Fibroblast of skin of scalp (primary cell): ENCODE data around the gene FCMR.

Experiments
- DNase-seq: peaks from one replicate; pipeline ENCODE4 v3.0.0-alpha.2; 2013

Gene FCMR

DNA sequence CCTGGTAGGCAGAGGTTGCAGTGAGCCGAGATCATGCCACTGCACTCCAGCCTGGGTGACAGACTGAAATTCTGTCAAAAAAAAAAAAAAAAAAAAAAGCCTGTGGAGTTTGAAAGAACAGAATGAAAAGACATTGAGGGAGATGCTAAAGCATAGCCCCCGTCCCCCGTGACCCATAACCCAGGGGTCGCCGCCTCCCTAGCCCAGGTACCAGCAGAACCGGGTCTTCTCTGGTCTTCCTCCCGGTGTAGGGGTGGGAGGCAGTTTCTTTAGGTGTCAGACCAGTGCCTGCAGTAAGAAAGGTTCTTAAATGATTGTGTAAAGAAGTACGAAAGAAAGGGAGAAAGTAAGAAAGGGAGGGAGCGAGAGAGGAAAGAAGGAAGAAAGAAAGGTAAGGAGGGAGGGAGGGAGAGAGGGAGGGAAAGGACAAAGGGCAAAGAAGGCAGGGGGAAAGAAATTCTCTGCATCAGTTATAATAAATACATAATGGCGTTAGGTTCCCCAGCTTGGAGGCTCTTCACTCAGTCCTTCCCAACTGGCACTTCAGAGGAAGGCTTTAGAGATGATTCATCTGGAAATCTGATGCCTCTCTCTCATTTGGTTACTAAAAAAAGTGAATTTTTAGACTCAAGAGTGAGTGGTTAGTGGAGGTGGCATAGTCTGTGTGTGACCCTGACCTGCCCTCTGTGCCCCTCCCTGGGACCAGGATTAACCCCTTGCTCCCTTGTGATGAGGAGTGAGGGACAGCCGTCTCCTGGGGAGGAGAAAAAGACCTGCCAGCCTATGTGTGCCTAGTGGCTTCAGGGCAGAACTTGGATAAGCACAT, 23.4 kb downstream of the FCMR start:
- DNase-seq, result peak; percentile 67

DNA sequence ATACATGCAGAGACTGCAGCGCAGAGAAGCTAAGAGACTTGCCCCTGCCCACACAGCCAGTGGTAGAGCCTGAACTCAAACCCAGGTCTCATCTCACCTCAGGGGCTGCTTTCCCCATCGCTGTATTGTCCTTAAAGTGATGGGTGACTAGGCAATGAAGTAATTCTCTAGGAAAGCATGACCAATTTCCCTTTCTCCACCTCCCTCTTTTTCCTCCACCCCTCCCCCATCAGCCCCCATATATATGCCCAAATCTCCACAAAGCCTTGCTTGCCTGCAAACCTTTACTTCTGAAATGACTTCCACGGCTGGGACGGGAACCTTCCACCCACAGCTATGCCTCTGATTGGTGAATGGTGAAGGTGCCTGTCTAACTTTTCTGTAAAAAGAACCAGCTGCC, 24.6 kb downstream of the FCMR start, which contains the start of gene IL24:
IL24 (plus strand) TSS at position 269 of the 400 bp plus-strand sequence. CDS start 390 bp downstream, outside the sequence.
- no peak for DNase-seq

DNA sequence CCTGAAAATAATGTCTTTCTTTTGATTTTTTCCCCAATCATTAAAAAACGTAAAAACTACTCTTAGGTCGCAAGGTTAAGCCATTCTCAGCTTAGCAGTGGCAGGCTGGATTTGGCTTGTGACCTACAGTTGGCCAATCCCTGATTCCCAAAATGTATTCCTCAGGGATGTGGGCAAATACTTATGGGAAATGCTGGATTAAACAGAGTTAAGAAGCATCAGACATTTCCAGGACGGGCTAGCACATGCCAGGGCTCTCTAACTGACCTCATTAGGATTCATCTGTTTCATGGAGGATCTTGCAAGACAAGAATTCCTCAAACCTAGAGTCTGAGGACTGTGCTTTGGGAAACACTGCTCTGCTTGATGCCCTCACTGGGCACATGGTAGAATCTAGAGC, 25.5 kb downstream of the FCMR start:
- DNase-seq, result peak; percentile 22

DNA sequence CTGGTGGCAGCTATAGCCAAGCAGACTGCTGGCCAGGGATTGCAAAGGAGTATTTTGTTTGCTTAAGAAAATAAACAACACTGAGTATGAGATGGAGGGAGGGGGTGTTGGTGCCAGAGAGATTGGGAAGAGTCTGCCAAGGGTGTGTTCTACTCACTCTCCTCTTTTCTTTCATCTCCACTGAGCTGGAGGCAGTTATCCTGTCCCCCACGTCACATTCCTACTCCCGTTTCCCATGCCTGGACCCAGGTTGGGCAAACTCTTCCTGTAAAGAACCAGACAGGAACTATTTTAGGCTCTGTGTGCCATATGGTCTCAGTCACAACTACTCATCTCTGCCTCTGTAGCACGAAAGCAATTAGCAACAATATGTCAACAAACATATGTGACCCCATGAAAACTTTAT, 25.9 kb downstream of the FCMR start:
- DNase-seq, result peak; percentile 29

DNA sequence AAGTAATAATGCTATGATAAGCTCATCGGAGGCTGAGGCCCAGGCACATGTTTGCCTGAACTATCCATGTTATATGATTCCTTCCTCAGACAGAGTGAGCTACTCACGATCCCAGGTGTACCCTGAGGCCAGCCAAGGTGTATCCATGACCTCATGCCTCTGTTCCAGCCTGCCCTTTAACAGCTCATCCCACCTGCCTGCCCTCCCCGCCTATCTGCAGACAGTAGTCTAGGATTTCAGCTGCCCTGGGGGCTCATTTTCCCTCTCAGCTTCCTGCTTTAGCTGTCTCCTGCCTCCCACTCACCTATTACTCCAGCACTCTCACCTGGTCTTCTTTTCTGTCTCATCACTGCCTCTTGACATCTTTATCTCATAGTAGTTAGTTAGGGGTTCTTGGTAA, 26.4 kb downstream of the FCMR start:
- no peak for DNase-seq

DNA sequence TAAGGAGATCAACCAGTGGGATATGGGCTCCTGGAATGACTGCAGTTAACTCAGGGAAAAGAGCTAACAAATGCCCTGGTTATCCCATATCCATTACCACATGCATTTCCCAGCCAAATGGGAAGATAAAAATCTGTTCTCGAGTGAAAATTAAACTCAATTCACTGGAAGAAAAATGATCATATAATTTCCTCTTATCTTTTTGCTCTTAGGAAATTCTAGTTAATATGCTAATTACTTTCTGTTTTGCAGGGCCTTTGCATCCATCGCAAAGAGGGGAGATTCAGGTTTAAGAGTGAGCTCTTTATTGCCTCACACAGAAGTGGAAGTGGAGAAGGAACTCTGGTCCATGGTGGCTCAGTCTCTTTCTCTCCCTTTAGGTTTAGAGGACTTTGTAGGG, 28.4 kb downstream of the FCMR start:
- DNase-seq, result no peak

DNA sequence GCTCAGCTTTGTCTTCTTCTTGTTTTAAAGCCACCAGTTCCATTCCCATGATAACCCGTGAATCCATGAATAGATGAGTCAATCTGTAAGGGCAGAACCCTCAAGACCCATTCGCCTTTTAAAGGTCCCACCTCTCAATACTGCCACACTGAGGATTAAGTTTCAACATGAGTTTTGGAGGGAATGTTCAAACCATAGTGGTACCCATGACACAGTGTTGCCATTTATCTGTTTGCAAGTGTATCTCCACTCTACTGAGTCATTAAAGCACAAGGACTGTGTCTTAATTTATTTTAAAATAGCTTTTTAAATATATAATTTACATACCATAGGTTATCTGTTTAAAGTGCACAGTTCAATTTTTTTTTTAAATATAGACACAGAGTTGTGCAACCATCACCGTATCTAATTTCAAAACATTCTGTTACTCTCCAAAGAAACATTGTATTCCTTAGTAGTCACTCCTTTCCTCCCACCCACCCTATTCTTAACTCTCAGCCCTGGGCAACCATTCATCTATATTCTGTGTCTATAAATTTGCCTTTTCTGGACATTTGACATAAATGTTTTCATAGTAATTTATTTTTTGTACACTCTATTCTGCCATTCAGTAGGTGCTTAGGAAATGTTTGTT, 29.3 kb downstream of the FCMR start:
- peak; percentile 24 for DNase-seq

DNA sequence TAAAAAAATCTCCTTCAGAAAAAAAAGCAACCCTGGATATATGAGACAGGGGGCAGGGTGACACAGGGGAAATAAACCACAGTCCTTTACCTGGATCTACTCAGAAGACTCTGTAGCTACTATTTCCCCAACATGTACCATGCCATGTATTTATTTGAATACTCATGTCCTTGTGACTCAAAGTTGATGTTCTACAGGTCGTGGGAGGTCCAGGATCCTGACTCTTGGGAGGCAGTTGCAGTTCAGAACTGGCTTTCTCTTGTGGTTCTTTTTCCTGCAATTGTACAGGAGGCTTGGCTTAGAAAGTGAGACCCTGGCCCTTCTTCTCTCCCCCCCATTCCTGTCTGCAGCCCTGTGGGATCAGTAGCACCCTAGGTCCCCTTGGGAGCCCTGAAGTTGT, 30.3 kb downstream of the FCMR start:
- no peak for DNase-seq

DNA sequence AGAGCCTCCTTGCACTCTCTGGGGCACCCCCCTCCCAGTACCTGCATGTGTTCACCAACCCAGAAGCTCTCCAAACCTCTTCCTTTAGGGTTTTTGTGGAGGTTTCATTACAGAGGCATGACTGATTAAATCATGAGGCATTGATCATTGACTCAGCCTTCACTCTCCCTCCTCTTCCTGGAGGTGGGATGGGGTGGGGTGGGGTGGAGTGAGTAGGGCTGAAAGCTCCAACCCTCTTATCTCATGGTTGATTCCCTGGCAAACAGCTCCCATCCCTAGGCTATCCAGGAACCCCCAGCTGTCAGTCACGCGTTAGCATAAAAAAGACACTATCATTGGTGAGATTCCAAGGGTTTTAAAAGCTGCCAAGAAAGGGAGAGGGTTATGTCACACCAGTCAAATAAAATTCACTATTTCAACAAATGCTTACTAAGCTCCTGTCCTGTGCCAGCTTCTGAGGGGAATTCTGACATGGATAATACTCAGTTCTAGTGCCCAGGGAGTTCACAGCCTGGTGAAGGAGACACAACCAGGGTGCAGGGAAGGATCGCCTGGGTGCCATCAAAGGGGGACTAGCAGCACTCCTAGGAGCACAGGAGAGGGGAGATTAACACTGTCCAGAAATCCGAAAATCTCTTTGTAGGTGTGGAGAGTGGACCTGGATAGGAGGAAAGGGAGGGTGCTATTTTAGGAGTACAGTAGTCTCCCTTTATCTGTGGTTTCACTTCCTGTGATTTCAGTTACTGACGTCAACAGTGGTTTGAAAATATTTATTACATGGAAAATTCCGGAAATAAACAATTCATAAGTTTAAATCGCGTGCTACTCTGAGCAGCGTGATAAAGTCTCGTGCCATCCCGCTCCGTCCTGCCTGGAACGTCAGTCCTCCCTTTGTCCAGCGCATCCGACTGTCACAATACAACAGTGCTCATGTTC, 31.3 kb downstream of the FCMR start:
- DNase-seq, result peak; percentile 26

DNA sequence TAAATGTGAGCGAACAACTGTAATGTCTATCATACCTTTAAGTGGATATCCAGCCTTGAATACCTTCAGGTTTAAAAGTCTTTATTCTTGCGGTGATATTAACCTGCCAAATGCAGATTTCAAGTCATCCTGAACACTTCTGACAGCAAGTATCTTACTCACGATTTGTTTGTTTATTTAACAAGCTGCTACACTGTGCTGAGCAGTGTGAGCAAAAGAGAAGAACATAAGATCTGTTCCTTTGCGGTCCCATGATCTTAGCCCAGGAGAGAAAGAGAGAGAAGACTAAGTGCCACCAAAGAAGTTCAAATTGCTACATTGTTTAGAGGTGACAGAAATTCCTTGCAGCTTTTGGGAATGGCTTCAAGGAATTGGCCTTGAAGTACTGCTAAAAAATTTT, 34.0 kb downstream of the FCMR start:
- no peak for DNase-seq

DNA sequence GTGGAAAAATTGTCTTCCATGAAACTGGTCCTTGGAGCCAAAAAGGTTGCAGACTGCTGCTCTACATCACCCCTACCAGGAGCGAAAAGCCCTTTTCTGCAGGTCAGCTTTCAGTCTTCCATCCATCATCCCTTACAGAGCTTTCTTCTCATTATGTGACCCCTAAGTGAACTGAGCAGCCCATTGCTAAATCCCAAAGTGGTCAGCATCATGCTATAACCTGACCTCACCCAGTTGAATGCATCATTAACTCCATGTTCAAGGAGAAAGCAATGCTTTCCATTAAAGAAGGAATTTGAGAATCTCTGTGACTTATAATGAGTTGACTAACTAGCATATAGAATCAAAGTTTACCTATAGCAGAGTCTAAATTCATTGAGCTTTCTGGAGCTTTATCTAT, 34.9 kb downstream of the FCMR start:
- no peak for DNase-seq

DNA sequence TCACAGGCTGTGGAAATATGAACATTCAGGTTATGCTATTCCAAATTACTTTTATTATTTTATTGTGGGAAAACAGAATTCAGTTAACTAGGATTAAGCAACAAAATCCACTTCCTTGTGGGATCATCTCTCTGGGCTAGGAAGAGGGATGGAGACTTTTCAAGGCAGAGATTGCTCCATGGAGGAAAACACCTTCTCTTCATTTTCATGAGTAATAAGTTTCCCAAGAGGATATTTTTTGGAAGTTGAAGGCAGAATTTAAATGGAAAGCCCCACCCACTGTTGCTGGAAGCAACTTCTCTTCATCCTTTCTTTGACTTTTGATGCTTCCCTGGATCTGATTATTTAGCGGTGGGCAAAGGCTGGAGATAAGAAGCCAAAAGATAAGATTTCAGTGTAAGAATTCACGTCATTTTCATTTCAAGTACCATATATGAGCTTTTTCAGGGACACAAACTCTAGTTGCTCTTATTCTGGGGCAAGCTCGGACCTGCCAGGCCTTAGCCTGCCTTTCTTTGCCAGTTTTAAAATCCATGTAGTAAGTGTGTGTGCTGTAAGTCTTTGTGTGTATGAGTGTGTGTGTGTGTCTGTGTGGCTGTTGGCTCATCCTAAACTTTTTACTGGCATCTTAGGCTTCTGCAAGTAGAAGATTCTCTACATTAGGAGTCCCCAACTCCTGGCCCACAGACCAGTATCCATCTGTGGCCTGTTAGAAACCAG, 36.2 kb downstream of the FCMR start:
- DNase-seq, result no peak

DNA sequence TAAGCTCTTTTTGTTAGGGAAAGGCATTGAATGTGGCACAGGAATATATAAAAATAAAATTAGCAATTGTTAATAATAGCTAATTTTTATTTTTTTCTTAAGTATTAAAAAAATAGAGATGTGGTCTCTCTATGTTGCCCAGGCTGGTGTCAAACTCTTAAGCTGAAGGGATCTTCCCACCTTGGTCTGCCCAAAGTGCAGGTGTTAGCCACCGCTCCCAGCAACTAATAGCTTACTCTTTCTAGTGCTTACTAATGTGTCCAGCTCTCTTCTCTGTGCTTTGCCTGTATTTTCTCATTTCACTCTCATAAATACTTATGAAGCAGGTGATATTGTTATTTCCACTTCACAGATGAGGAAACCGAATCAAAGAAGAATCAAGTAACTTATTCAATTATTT, 37.9 kb downstream of the FCMR start:
- DNase-seq, result no peak

DNA sequence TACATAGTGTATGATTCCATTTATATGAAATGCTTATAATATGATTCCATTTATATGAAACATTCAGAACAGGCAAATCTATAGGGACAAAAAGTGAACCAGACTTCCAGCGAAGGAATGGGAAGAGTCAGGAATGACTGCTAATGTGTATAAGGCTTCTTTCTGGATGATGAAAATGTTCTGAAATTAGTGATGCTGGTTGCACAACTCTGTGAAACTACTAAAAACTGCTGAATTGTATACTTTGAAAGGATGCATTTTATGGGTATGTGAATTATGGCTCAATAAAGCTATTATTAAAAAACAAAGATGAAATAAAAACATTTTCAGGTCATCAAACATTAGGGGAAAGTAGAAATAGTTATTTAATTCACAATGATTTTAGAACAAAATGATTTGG, 38.6 kb downstream of the FCMR start:
- DNase-seq, result no peak

DNA sequence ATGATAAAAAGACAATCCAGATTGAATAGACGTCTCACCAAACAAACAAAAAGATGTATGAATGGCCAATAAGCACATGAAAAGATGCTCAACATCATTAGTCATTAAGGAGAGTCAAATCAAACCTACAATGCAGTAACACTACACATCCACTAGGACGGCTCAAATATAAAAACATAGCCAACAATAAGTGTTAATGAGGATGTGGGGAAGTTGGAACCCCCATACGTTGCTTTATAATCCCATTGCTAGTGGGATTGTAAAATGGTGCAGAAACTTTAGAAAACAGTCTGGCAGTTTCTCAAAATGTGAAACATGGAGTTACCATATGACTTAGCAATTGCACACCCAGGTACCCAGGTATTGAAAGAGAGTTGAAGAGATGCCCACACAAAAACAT, 39.2 kb downstream of the FCMR start:
- no peak for DNase-seq

DNA sequence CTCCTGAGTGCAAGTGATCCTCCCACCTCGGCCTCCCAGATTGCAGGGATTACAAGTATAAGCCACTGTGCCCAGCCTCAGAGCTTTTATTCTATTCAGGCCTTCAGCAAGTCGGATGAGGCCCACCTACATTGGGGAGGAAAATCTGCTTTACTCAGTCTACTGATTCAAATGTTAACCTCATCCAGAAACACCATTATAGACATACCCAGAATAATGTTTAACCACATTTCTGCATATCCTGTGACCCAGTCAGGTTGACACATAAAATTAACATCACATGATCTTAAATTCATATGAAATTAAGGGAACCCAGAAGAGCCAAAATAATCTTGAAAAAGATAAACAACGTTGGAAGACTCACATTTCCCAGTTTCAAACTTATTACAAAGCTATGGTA, 41.4 kb downstream of the FCMR start:
- no peak for DNase-seq

DNA sequence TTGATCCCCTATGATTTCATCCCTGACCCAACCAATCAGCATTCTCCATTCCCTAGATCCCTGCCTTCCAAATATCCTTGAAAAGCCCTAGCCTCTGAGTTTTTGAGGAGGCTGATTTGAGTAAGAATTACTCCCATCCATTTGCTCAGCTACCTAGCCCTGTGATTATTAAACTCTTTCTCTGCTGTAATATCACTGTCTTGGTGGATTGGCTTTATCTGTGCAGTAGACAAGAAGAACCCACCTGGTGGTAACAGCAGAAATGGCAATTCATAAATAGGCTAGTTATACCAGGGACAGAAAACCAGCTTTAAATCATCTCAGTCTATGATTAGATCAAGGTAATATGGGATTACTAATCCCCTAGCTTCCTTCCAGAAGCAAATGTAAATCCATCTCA, 43.3 kb downstream of the FCMR start:
- no peak for DNase-seq

DNA sequence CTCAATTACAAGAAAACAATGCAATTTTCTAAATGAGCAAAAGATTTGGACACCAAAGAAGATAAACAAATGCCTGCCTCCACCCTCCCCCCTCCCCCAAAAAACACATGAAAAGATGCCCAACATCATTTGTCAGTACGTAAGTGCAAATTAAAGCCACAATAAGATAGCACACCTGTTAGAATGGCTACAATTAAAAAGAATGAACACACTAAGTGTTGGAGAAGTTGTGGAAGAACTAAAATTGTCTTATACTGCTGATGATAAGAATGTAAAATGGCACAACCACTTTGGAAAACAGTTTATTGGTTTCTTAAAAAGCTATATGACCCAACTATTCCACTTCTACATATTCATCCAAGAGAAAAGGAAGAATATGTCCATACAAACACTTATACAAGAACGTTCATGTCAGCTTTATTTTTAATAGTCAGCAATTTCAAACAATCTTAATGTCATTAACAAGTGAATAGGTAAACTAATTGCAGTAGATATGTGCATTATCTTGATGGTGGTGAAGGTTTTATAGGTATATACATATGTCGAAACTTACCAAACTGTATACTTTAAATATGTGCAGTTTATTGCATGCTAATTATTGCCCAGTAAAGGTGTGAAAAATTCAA, 45.9 kb downstream of the FCMR start:
- DNase-seq, result no peak

DNA sequence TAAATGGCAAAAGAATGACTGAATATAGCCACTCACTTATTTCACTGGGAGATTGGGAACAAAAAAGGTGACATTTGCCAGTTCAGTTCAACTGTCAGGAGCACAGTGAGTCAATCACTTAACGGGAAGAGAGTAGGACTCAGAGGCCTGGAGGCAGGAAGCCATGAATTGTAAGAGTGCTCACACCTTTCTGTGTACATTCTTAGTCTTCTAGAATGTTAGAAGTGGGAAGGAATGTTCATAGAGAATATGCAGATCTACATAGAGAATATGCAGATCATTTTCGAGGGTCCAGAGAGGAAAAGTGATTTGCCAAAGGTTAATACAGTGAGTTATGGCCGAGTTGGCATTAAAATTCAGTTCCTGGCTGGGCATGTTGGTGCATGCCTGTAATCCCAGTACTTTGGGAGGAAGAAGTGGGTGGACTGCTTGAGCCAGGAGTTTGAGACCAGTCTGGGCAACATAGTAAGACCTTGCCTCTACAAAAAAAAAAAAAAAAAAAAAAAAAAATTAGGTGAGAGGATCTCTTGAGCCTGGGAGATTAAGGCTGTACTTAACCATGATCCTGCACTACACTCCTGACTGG, 48.0 kb downstream of the FCMR start:
- no peak for DNase-seq

DNA sequence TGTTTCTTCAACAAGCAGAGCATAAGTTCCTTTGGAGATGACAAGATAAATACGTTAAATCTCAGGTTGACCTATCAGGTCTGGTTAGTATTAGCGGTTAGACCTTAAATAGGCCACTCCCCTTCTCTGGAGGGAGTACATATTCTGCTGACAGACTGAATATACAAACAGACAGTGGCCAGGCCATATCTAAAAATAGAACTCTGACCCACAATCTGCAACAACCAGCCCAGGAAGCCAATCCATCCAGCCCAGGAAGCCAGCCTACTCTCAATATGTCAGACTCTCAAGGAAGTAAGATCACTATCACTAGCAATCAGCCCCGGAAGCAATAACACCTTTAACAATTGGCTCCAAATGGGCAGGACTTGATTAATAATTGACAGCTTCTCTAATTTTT, 49.6 kb downstream of the FCMR start:
- DNase-seq, result no peak

DNA sequence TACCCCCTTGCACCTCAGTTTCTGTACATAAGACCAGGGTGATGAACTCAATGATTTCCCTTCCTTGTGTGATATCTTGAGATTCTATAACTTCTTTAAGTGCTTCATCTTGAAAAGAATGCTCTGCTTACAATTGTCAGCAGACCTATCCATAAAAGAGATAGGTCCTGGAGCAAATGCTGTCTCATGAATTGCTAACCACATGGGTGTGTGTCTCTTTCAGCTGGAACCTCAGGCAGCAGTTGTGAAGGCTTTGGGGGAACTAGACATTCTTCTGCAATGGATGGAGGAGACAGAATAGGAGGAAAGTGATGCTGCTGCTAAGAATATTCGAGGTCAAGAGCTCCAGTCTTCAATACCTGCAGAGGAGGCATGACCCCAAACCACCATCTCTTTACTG, 53.5 kb downstream of the FCMR start:
- no peak for DNase-seq

DNA sequence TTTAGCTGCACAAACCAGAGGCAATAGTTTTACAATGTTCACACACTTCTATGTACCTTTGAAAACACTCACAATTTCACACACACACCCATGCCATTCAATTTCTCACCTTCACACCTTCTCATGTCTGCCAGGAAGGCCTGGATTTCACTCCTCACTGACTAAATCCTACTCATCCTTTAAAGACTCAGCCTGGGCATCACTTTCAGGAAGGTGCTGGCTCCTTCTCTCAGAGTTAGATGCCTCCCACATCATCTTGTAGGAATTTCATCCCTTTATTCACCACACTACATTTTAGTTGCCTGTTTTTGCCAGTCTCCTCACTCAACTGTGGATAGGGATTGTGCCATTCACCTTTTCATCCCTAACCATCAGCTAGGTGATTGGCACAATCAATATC, 54.0 kb downstream of the FCMR start:
- DNase-seq, result no peak
